ENCODE results near the gene SPSB4. TPM values are rescaled to one million over a fixed set of nuclear protein-coding genes. Genes with fewer than 3 reads are reported as not detected.

Gene SPSB4
- total and polyA plus RNA-seq, 2 donors (not counting 3 experiments of a cell fraction or from before 2014, with no cell fraction given): 0.06 to 0.22 TPM

DNA sequence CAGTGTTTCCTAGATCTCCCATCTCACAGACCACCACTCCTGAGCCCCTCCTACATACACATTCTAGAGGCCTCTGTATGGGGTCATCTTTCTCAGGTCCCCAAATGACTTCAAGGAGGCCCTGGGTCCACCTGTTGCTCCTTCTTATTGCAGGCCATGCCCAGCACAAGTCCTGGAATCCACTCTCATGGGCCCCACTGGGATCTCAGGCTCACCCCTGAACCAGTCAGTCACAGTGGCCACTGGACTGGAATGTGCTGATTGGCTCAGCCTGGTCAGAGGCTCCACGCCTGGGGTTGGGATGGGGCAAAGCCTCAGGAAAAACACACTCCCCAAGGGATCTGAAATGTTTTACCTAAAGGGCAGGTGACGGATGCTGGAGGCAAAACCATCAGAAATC is 55.7 kb downstream of the SPSB4 start:
- Histone ChIP-seq H2AFZ (ENCODE audit: low read depth, low read length) (no peak overlapping the region), H3K4me1 (ENCODE audit: control insufficient read depth, extremely low read depth, insufficient read depth, low read length) (no peaks in the 10 kb centered on the region), H3K9me3 (replicated peaks; ENCODE audit: control insufficient read depth, insufficient read depth, low read length) (no peaks in the 10 kb centered on the region), H3K27ac (ENCODE audit: insufficient read depth, low read depth, low read length) (no peak overlapping the region), H3K27me3 (ENCODE audit: control insufficient read depth in 2 of 2, insufficient read depth in 2 of 2, low read length in 2 of 2) (no peaks in the 10 kb centered on the region), H3K9ac (replicated peaks; ENCODE audit: extremely low read depth, insufficient read depth, low read length) (no peak overlapping the region), H3K9me1 (replicated peaks; ENCODE audit: control insufficient read depth, extremely low read depth, insufficient read depth, low read length) (no peaks in the 10 kb centered on the region), H3K4me2 (ENCODE audit: insufficient read depth, low read length) (no peak overlapping the region), H3K4me3 (replicated peaks in 1 of 3; ENCODE audit: insufficient read depth in 1 of 3, low read depth in 1 of 3, low read length in 3 of 3) (no peak overlapping the region), H3K79me2 (ENCODE audit: control insufficient read depth, insufficient read depth, low read length) (no peaks in the 10 kb centered on the region), H4K20me1 (replicated peaks; ENCODE audit: control insufficient read depth, extremely low read depth, insufficient read depth, low read length) (no peaks in the 10 kb centered on the region), H3K36me3 (ENCODE audit: control insufficient read depth in 2 of 2, extremely low read depth in 1 of 2, insufficient read depth in 2 of 2, low read length in 2 of 2) (no peaks in the 10 kb centered on the region)
- ChIA-PET CTCF (interaction anchor here (0.9 to 2.5 kb wide), 2 partner anchors 9 to 59 kb away, joined by 3 to 28 read pairs; no protein-coding TSS in a partner anchor), POLR2A (no interaction called here)
- intact Hi-C loops (cut with micrococcal nuclease): loop anchor here (2.0 kb wide), 1 partner anchor 184 kb away; no protein-coding TSS in a partner anchor
- TF ChIP-seq, protein P1, sequence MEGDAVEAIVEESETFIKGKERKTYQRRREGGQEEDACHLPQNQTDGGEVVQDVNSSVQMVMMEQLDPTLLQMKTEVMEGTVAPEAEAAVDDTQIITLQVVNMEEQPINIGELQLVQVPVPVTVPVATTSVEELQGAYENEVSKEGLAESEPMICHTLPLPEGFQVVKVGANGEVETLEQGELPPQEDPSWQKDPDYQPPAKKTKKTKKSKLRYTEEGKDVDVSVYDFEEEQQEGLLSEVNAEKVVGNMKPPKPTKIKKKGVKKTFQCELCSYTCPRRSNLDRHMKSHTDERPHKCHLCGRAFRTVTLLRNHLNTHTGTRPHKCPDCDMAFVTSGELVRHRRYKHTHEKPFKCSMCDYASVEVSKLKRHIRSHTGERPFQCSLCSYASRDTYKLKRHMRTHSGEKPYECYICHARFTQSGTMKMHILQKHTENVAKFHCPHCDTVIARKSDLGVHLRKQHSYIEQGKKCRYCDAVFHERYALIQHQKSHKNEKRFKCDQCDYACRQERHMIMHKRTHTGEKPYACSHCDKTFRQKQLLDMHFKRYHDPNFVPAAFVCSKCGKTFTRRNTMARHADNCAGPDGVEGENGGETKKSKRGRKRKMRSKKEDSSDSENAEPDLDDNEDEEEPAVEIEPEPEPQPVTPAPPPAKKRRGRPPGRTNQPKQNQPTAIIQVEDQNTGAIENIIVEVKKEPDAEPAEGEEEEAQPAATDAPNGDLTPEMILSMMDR (IDR thresholded peaks at IDR 0.05; ENCODE audit: extremely low read depth in 1 of 2, insufficient read depth in 1 of 2, low read depth in 1 of 2, low read length in 2 of 2): no peak
- no peak for TF ChIP-seq GATA2 (IDR thresholded peaks at IDR 0.05; ENCODE audit: insufficient read depth, insufficient read length, low read depth, low read length)
- no peak for TF ChIP-seq MYC (IDR thresholded peaks at IDR 0.05; ENCODE audit: low read depth, low read length)
- TF ChIP-seq, protein P2, sequence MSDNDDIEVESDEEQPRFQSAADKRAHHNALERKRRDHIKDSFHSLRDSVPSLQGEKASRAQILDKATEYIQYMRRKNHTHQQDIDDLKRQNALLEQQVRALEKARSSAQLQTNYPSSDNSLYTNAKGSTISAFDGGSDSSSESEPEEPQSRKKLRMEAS (IDR thresholded peaks at IDR 0.05; ENCODE audit: insufficient read depth, insufficient read length): no peak
- TF ChIP-seq EZH2 (IDR thresholded peaks at IDR 0.05; ENCODE audit: borderline replicate concordance, low read depth, low read length, severe bottlenecking): no peak
- TF ChIP-seq JUN (IDR thresholded peaks at IDR 0.05; ENCODE audit: borderline replicate concordance, insufficient read depth, insufficient read length, low read depth): no peak
- no peak for TF ChIP-seq POLR2A (IDR thresholded peaks at IDR 0.05; ENCODE audit: low read depth, low read length)
- no peak for TF ChIP-seq FOS (IDR thresholded peaks at IDR 0.05; ENCODE audit: borderline replicate concordance, insufficient read depth, low read length)
- no peak for TF ChIP-seq POLR2AphosphoS5 (IDR thresholded peaks at IDR 0.05; ENCODE audit: insufficient read depth, low read depth, low read length)
- dilution Hi-C loops (cut with MboI; ENCODE audit: extremely low pct_ligation_motif_present, low sequenced_read_pairs): no loop called here
- no peak for FAIRE-seq
- no TSS peak for BruUV-seq (replicated peaks)
- DNase-seq (ENCODE audit: low read depth, low spot score): no peak
